T47D (cell line): Measurements from ENCODE around the gene ANKRD18A.
"Not testable (repeated sequence)": the region's sequence is repeated elsewhere in the genome, so short reads cannot be mapped to it uniquely, and the experiment has no call there.

Experiments used
- DNase-seq, 2 experiments: peaks; one replicate each; pipeline versions ENCODE4 v3.0.0 to v3.0.0-alpha.2; 2011 to 2012; ENCODE audit warnings: low read depth in 1 of 2, low spot score in 1 of 2
- JUND ChIP-seq: IDR thresholded peaks from 2 replicates; pipeline ENCODE4 v1.6.1; 2012; ENCODE audit warnings: low read depth
- in situ Hi-C: cut with HindIII; loops from 2 replicates; pipeline ENCODE4 v1.10.0; 2016; ENCODE audit warnings: low sequenced_read_pairs, low pct_unique_long_range_greater_than_20kb

ANKRD18A gene

DNA sequence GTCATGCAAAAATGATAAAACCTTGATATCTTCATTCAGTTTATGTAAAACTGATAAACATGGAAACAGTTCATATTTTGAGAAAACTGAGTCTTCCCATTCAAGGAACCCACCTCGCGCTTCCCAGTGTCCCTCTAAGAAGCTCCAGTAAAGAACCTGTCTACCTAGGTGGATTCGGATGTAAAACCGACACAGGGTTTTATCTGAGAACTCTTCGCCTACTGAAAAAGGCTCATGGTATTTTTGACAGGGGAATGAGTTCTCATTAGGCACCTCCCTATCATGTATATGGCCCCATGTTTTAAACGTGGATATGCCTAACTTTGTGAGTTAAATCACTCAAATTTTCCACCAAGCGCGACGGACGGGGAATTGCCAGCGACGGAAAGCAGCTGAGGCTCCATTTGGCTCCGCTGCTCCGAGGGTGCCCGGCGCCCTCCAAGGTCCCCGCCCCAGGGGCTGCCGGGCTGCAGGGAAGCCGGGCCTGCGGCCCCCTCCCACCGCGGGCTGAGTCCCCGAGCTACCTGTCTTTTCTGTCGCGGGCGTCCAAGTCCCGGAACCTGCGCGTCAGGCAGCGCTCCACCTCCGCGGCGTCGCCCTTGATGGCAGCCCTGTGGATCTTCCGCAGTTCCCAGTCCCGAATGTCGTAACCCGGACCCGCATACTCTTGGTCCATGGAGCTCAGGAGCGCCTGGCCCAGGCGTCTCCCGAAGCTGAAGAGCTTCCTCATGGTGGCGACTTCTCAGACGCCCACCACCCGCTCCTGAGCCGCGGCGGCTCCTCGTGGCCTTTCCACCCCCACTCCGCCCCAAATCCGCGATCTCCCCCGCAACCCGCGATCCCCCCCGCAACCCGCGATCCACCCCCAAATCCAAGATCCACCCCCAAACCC, 594 bp downstream of the ANKRD18A start:
- DNase-seq, result peak in 1 of 2 experiments; percentile 32
- in situ Hi-C loops, result no loop called here
- no peak for TF ChIP-seq JUND

DNA sequence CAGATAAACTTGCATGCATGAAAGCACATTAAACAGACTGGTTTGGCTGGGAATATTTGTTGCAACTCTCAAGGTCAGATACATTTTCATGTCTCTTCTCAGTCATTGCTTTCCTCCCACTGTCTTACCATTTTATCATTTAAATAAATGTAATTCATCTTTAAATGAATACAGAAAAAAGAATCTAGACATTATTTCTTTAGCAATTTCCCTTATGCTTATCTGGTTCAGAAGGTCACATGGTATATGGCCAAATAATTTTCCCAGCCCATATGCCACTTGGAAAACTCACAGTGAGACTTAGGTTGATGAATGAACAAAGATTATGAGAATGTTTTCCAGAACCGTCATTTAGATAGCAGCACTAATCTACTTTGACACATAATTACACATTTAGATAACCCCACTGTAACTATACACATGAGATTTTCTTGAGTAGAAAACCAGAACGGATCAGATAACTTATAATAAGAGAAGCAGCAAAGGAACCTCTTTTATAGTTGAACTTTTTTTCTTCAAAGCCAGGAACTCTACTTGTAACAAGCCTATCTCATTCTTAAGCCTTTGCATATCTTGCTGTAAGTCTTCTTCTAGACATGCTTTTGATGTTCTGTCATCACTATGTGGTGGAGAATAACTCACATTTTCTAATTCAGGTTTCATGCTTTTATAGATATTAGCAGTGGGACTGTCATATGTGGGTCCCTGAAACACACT, 22.2 kb downstream of the ANKRD18A start:
- in situ Hi-C loops, DNase-seq: not testable (repeated sequence)

DNA sequence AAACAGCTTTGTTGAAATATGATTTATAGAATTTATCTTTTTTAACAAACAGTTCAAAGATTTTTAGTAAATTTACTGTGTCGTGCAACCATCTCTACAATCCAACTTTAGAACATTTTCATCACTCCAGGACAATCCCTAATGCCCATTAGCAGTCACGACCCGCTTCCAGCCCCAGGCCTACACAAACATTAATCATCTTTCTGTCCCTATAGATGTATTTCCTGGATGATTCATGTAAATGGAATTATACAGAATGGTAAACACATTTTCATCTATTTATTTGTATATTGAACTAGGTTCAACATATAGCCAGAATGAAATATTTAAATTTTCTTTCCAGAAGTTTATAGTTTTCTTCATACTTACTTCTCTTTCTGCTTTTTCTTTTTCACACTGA, 25.3 kb downstream of the ANKRD18A start:
- in situ Hi-C loops, DNase-seq: not testable (repeated sequence)

DNA sequence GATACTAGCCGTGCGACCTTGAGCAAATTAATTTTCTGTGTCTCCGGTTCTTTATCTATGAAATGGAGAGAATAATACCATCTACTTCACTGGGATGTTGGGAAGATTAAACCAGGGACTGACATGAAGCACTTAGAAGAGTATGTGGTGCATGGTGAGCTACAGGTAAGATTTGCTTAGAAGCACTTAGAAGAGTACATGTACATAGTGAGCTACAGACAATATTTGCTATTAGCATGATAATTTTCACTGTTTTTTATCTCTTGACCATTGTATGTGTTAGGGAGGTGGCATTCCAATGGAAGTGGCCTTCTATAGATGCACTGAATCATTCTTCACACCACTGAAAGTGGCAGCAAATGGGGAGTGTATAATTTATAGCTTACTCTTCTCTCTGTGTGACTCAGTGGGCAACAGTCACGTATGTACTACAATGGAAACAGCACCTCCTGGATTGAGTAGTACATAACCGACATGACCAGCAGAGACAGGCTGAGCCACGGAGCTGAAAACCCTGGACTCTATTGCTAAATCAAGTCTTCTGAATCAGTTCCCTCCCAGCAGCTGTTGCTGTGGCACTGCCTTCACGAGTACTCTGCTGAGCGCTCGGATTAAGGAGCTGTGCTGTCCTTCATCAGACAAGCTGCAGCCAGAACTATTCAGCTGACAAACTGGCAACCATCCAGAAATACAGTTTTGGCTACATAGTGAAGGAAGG, 28.9 kb downstream of the ANKRD18A start:
- in situ Hi-C loops, result not testable (repeated sequence)

DNA sequence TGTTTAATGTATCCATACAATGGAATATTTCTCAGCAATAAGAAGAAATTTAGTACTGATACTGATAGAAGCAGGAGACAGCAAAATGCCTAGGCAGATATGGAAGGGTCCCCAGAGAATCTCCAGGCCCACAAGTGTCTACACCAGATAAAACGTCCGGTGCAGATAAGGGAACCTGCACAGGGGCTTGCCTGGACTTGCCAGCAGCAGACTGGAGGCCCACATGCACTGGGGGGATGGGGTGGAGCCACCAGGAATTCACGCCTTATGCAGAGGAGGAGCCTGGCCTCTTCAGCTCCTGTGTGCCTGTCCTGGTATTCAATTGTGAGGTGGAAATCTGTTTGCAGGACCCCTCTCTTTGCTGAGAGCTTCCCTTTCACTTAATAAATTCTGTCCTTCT, 36.6 kb downstream of the ANKRD18A start:
- DNase-seq, in situ Hi-C loops: not testable (repeated sequence)

More for the DNA sequence above, 28.9 kb downstream of the ANKRD18A start:
- not testable (repeated sequence) for DNase-seq

DNA sequence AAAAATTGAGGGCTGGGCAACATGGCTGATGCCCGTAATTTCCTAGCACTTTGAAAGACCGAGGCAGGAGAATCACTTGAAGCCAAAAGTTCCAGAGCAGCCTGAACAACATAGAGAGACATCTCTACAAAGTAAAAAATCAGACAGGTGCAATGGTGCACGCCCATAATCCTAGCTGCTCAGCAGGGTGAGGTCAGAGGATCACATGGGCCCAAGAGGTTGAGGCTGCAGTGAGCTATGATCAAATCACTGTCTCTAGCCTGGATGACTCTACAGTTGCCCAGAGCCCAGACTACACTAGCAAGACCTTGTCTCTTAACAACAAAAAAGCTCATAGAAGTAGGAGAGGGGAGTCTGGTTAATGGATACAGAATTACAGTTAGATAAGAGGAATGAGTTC, 40.3 kb downstream of the ANKRD18A start:
- in situ Hi-C loops, DNase-seq: not testable (repeated sequence)

DNA sequence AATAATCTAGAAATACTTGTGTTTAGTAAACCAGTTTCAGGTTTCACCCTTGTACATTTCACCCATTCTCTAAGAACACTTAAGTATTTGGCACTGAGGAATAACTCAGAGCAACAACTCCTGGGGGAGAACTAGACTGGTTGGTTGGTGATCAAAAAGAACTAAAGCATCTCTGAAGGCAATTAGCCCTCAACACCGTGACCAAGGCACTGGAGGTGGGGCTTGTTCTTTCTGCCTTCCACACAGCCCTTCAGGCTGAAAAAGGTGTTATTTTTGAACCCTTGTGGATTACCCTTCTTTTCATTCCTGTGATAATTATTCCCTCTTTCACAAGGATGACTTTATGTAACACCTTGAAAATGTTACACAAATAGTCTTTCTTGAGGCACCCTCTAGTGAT, 44.2 kb downstream of the ANKRD18A start:
- in situ Hi-C loops, DNase-seq: not testable (repeated sequence)

DNA sequence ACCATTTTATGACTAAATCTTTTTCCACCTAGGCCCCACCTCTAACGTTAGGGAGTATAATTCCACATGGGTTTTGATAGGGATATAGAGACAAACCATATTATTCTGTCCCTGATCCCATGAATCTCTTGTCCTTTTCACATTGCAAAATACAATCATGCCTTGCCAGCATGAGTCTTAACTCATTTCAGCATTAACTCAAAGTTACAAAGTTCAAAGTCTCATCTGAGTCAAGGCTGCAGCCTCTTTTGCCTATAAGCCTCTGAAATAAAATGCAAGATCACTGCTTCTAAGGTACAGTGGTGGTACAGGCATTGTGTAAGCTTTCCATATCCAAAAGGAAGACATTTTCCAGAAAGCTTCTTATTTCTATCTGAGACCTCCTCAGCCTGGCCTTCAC, 54.3 kb downstream of the ANKRD18A start:
- DNase-seq, in situ Hi-C loops: not testable (repeated sequence)

DNA sequence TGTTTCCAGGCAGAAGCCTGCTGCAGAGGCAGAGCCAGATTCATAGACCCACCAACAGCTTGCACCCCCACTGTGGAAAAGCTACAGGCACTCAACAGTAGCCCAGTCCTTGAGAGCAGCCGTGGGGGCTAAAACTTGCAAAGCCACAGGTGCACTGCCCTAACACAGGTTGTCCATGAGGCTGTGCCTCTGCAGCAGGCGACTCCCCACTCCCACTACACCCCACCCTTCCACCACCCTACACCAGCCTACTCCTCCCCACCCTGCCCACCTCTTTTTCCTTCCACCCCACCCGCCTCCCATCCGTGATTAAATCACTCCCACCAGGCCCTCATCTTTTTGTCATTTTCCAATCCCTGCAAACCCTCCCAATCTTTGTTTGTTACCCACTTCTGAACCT, 55.2 kb downstream of the ANKRD18A start:
- DNase-seq, in situ Hi-C loops: not testable (repeated sequence)

DNA sequence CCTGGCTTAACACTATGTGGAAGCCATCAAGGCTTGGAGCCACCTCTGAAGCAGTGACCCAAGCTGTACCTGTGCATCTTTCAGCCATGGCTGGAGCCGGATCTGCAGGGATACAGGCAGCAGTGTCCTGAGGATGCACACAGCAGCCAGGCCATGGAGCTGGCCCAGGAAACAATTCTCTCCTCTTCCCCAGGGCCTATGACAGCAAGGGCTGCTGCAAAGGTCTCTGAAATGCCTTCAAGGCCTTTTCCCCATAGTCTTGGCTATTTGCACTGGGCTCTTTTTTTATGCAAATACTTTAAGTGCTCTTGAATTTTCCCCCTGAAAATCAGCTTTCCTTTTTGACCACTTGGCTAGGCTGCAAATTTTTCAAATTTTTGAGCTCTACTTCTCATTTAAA, 56.5 kb downstream of the ANKRD18A start:
- in situ Hi-C loops, DNase-seq: not testable (repeated sequence)

DNA sequence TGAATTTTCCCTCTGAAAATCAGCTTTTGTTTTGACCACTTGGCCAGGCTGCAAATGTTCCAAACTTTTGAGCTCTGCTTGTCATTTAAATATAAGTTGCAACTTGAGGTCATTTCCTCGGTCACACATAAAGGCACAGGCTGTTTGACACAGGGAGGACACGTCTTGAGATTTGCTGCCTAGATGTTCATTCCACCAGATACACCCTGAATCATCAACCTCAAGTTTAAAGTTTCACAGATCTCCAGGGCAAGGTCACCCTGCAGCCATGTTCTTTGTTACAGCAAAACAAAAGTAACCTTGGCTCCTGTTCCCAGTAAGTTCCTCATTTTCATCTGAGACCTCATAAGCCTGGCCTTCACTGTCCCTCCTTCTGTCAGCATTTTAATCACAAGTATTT, 59.3 kb downstream of the ANKRD18A start:
- DNase-seq, result not testable (repeated sequence)

DNA sequence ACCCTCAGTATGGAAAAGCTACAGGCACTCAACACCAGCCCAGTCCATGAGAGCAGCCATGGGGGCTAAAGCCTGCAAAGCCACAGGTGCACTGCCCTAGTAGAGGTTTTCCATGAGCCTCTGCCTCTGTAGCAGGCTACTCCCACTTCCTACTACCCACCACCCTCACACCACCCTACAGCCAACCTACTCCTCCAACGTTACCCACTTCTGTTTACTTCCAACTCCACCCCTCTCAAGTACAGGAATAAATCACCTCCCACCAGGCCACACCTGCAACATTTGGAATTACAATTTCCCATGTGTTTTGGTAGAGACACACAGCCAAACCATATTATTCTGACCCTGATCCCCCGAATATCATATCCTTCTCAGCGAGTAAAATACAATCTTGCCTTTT, 61.2 kb downstream of the ANKRD18A start:
- in situ Hi-C loops, DNase-seq: not testable (repeated sequence)

More for the DNA sequence above, 59.3 kb downstream of the ANKRD18A start:
- in situ Hi-C loops, result not testable (repeated sequence)

DNA sequence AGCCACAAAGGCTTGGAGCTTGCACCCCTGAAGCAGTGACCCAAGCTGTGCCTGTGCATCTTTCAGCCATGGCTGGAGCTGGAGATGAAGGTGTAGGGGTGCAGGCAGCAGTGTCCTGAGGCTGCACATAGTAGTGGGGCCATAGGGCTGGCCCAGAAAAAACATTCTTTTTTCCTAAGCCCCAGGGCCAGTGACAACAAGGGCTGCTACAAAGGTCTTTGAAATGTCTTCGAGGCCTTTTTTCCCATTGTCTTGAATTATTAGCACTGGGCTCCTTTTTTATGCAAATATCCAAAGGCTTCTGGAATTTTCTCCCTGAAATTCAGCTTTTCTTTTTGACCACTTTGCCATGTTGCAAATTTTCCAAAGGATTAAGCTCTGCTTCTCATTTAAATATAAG, 62.6 kb downstream of the ANKRD18A start:
- in situ Hi-C loops, DNase-seq: not testable (repeated sequence)

DNA sequence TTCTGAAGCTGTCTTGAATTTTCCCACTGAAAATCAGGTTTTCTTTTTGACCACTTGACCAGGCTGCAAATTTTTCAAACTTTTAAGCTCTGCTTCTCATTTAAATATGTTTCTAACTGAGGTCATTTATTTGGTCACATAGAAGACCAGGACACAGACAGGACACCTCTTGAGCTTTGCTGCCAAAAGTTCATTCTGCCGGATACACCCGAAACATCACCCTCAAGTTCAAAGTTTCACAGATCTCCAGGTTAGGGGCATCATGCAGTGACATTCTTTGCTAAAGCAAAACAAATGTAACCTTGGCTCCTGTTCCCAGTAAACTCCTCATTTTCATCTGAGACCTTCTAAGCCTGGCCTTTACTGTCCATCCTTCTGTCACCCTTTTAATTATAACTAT, 65.4 kb downstream of the ANKRD18A start:
- in situ Hi-C loops, DNase-seq: not testable (repeated sequence)

DNA sequence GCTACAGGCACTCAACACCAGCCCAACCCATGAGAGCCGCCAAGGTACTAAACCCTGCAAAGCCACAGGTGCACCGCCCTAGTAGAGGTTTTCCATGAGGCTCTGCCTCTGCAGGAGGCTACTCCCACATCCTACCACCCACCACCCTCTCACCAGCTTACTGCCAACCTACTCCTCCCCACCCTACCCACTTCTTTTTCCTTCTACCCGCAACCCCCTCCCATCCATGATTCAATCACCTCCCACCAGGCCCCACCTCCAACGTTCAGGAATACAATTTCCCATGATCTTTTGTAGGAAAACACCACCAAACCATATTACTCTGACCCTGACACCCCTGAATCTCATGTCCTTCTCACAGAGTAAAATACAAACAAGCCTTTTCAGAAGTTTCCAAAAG, 67.4 kb downstream of the ANKRD18A start:
- DNase-seq, in situ Hi-C loops: not testable (repeated sequence)

DNA sequence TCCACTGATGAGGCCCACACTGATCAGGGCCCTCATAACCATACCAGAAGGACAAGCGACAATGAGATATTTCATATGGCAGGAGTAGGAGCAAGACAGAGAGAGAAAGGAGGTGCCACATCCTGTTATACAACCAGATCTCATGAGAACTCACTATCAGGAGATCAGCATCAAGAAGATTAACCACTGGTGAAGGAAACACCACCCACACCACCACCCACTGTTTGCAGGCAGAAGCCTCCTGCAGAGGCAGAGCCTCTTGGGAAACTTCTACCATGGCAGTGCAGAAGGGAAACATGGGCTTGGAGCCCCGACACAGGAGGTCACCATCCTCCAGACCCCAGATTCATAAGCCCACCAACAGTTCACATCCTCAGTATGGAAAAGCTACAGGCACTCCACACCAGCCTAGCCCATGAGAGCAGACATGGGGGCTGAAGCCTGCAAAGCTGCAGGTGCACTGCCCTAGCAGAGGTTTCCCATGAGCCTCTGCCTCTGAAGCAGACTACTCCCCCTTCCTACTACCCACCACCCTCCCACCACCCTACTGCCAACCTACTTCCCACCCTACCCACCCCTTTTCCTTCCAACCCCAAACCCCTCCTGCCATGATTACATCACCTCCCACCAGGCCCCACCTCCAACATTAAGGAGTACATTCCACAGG, 73.8 kb downstream of the ANKRD18A start:
- in situ Hi-C loops, DNase-seq: not testable (repeated sequence)

DNA sequence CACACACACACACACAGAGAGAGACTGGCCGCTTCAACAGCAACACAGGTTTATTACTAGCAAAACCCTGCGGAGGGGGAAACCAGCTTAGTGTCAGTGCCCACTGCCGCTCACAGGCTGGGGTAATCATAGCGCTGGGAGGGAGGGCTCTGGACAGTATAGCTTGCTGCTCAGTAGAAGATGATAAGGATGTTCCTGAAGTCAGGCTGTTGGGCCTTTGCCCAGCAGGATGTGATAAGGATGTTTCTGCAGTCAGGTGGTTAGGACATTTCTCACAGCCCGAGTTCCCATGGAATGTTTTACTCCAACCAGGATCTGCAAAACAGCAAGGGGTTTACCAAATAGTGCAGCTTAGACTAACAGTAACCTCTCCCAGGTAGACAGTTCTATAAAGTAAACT, 79.9 kb downstream of the ANKRD18A start:
- DNase-seq, in situ Hi-C loops: not testable (repeated sequence)
